Hepatocyte (in vitro differentiated cells): ENCODE measurements around the gene VAV3.

Experiments
- EZH2 ChIP-seq: fragments of 200-600 bp; sonication (generic); IDR thresholded peaks from 2 replicates; pipeline ENCODE4 v1.6.1; 2016; ENCODE audit warnings: antibody characterized with exemption, mild to moderate bottlenecking, borderline replicate concordance
- EZH2phosphoT487 ChIP-seq: fragments of 200-600 bp; sonication (generic); IDR thresholded peaks from one replicate; pipeline ENCODE4 v1.6.1; 2018; ENCODE audit warnings: antibody characterized with exemption, mild to moderate bottlenecking, low read depth, moderate library complexity; ENCODE audit not compliant: unreplicated experiment, severe bottlenecking
- TF ChIP-seq, protein P1 (sequence below): fragments of 200-600 bp; sonication (generic); IDR thresholded peaks from 2 replicates; pipeline ENCODE4 v1.5.1; 2016; ENCODE audit warnings: antibody characterized with exemption, mild to moderate bottlenecking; ENCODE audit not compliant: poor library complexity

GRCh38 chr1:107794571-107794970 lies 170.4 kb downstream of the VAV3 start:
- TF ChIP-seq EZH2phosphoT487 (no peak), EZH2 (no peak)
- TF ChIP-seq, protein P1, sequence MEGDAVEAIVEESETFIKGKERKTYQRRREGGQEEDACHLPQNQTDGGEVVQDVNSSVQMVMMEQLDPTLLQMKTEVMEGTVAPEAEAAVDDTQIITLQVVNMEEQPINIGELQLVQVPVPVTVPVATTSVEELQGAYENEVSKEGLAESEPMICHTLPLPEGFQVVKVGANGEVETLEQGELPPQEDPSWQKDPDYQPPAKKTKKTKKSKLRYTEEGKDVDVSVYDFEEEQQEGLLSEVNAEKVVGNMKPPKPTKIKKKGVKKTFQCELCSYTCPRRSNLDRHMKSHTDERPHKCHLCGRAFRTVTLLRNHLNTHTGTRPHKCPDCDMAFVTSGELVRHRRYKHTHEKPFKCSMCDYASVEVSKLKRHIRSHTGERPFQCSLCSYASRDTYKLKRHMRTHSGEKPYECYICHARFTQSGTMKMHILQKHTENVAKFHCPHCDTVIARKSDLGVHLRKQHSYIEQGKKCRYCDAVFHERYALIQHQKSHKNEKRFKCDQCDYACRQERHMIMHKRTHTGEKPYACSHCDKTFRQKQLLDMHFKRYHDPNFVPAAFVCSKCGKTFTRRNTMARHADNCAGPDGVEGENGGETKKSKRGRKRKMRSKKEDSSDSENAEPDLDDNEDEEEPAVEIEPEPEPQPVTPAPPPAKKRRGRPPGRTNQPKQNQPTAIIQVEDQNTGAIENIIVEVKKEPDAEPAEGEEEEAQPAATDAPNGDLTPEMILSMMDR = no peak
